HEK293 (cell line): ENCODE data around the gene PNCK.

ENCODE experiments used
- CTCF ChIA-PET: fragments of 350-600 bp; formaldehyde crosslinking; extraction: SDS; loops from one replicate; lab custom pipeline; 2021; ENCODE audit warnings: antibody characterized with exemption; lab: Yijun Ruan, JAX
- POLR2A ChIA-PET: fragments of 300-600 bp; formaldehyde crosslinking; extraction: SDS; loops from one replicate; lab custom pipeline; 2020; ENCODE audit warnings: antibody characterized with exemption, inconsistent platforms; lab: Yijun Ruan, JAX
- H3K27ac ChIP-seq: fragments of 200-500 bp; sonication (Bioruptor generic); 2 replicates; pipeline ENCODE4 v1.5.1; 2014; ENCODE audit warnings: low read depth, low read length, control low read depth, inconsistent platforms; ENCODE audit errors: extremely low read depth
- H3K36me3 ChIP-seq, 2 experiments: fragments of 200-500 bp in 1 of 2; sonication (Bioruptor generic) in 1 of 2; 1 replicate in 1 of 2; 2 replicates in 1 of 2; pipeline ENCODE4 v1.5.1; 2014 to 2017; ENCODE audit warnings: inconsistent platforms in 2 of 2, low read length in 2 of 2; ENCODE audit not compliant: control insufficient read depth in 2 of 2, insufficient read depth in 1 of 2
- H3K4me1 ChIP-seq: fragments of 200-500 bp; sonication (Bioruptor generic); 2 replicates; pipeline ENCODE4 v1.5.1; 2014; ENCODE audit warnings: mild to moderate bottlenecking, low read length, inconsistent platforms; ENCODE audit not compliant: control insufficient read depth, insufficient read depth
- H3K4me3 ChIP-seq: 2 replicates; pipeline ENCODE4 v1.5.1; 2011; ENCODE audit warnings: low read depth, mild to moderate bottlenecking, control low read depth, low read length, moderate library complexity
- H3K9me3 ChIP-seq: fragments of 200-500 bp; sonication (Bioruptor generic); 2 replicates; pipeline ENCODE4 v1.5.1; 2014; ENCODE audit warnings: low read depth, low read length, inconsistent platforms; ENCODE audit not compliant: control insufficient read depth, insufficient read depth
- BCL11A ChIP-seq: fragments of 450-650 bp; formaldehyde crosslinking; IDR thresholded peaks from 2 replicates; pipeline ENCODE4 v1.5.1; 2016; ENCODE audit warnings: low read depth, missing biosample characterization, missing genetic modification characterization
- IKZF3 ChIP-seq: fragments of 450-650 bp; IDR thresholded peaks from 2 replicates; pipeline ENCODE4 v1.5.0; 2018; ENCODE audit warnings: missing biosample characterization, mild to moderate bottlenecking, missing genetic modification characterization, moderate library complexity
- OSR2 ChIP-seq: fragments of 450-650 bp; formaldehyde crosslinking; IDR thresholded peaks from 2 replicates; pipeline ENCODE4 v1.5.1; 2016; ENCODE audit warnings: missing biosample characterization, missing genetic modification characterization
- ZBTB26 ChIP-seq: fragments of 450-650 bp; formaldehyde crosslinking; optimal IDR thresholded peaks from 2 replicates; pipeline ENCODE3; 2016; ENCODE audit warnings: missing biosample characterization, mild to moderate bottlenecking, missing genetic modification characterization
- ZBTB6 ChIP-seq: fragments of 450-650 bp; formaldehyde crosslinking; IDR thresholded peaks from 2 replicates; pipeline ENCODE4 v1.5.1; 2017; ENCODE audit warnings: missing biosample characterization, missing genetic modification characterization
- ZFHX2 ChIP-seq: fragments of 450-650 bp; formaldehyde crosslinking; conservative IDR thresholded peaks from 2 replicates; pipeline ENCODE4 v1.5.1; 2016; ENCODE audit warnings: missing biosample characterization, missing genetic modification characterization
- ZNF146 ChIP-seq: fragments of 450-650 bp; formaldehyde crosslinking; IDR thresholded peaks from 2 replicates; pipeline ENCODE4 v1.5.1; 2016; ENCODE audit warnings: missing biosample characterization, missing genetic modification characterization
- ZNF211 ChIP-seq: fragments of 450-650 bp; formaldehyde crosslinking; IDR thresholded peaks from 2 replicates; pipeline ENCODE4 v1.5.1; 2016; ENCODE audit warnings: low read depth, missing biosample characterization, missing genetic modification characterization
- ZNF26 ChIP-seq: fragments of 450-650 bp; formaldehyde crosslinking; IDR thresholded peaks from 2 replicates; pipeline ENCODE4 v1.5.1; 2016; ENCODE audit warnings: missing biosample characterization, missing genetic modification characterization
- ZNF302 ChIP-seq: fragments of 450-650 bp; formaldehyde crosslinking; IDR thresholded peaks from 2 replicates; pipeline ENCODE4 v1.5.1; 2016; ENCODE audit warnings: missing biosample characterization, missing genetic modification characterization, low read depth
- ZNF404 ChIP-seq: fragments of 450-650 bp; formaldehyde crosslinking; IDR thresholded peaks from 2 replicates; pipeline ENCODE4 v1.5.1; 2017; ENCODE audit warnings: missing biosample characterization, missing genetic modification characterization
- ZNF521 ChIP-seq: fragments of 450-650 bp; formaldehyde crosslinking; IDR thresholded peaks from 2 replicates; pipeline ENCODE4 v1.5.1; 2017; ENCODE audit warnings: missing biosample characterization, mild to moderate bottlenecking, missing genetic modification characterization
- ZNF707 ChIP-seq: fragments of 450-650 bp; formaldehyde crosslinking; IDR thresholded peaks from 2 replicates; pipeline ENCODE4 v1.5.1; 2016; ENCODE audit warnings: missing biosample characterization, missing genetic modification characterization
- ZSCAN30 ChIP-seq: fragments of 450-650 bp; IDR thresholded peaks from 2 replicates; pipeline ENCODE4 v1.5.1; 2018; ENCODE audit warnings: missing biosample characterization, mild to moderate bottlenecking, missing genetic modification characterization, moderate library complexity
- TF ChIP-seq, protein P1 (sequence below): fragments of 450-650 bp; formaldehyde crosslinking; conservative IDR thresholded peaks from 2 replicates; pipeline ENCODE4 v1.5.1; 2016; ENCODE audit warnings: low read depth, missing biosample characterization, missing genetic modification characterization

PNCK gene

GRCh38 chrX:153622661-153623309 lies 50.8 kb downstream of the PNCK start:
- ChIA-PET POLR2A (no interaction called here), CTCF (interaction anchor here (1.3 to 2.0 kb wide), 3 partner anchors 14 to 84 kb away, joined by 5 to 10 read pairs (median 5); no protein-coding TSS in a partner anchor)
- H3K4me3 ChIP-seq, result no peak overlapping the region

More at GRCh38 chrX:153622661-153623309, 50.8 kb downstream of the PNCK start:
- TF ChIP-seq ZNF707, result no peak
- no peak for TF ChIP-seq OSR2 (tag by site-specific recombination)
- TF ChIP-seq ZNF211 (tag by site-specific recombination), result no peak
- no peak for TF ChIP-seq BCL11A (tag by site-specific recombination)
- no peak for TF ChIP-seq ZSCAN30 (tag by site-specific recombination)
- TF ChIP-seq ZNF26 (tag by site-specific recombination), result no peak
- no peak for TF ChIP-seq ZNF521 (tag by site-specific recombination)
- no peak for TF ChIP-seq ZFHX2
- TF ChIP-seq ZNF146 (tag by site-specific recombination), result no peak
- no peak for TF ChIP-seq ZBTB6 (tag by site-specific recombination)
- no peak for TF ChIP-seq ZBTB26 (tag by site-specific recombination)
- TF ChIP-seq, protein P1, sequence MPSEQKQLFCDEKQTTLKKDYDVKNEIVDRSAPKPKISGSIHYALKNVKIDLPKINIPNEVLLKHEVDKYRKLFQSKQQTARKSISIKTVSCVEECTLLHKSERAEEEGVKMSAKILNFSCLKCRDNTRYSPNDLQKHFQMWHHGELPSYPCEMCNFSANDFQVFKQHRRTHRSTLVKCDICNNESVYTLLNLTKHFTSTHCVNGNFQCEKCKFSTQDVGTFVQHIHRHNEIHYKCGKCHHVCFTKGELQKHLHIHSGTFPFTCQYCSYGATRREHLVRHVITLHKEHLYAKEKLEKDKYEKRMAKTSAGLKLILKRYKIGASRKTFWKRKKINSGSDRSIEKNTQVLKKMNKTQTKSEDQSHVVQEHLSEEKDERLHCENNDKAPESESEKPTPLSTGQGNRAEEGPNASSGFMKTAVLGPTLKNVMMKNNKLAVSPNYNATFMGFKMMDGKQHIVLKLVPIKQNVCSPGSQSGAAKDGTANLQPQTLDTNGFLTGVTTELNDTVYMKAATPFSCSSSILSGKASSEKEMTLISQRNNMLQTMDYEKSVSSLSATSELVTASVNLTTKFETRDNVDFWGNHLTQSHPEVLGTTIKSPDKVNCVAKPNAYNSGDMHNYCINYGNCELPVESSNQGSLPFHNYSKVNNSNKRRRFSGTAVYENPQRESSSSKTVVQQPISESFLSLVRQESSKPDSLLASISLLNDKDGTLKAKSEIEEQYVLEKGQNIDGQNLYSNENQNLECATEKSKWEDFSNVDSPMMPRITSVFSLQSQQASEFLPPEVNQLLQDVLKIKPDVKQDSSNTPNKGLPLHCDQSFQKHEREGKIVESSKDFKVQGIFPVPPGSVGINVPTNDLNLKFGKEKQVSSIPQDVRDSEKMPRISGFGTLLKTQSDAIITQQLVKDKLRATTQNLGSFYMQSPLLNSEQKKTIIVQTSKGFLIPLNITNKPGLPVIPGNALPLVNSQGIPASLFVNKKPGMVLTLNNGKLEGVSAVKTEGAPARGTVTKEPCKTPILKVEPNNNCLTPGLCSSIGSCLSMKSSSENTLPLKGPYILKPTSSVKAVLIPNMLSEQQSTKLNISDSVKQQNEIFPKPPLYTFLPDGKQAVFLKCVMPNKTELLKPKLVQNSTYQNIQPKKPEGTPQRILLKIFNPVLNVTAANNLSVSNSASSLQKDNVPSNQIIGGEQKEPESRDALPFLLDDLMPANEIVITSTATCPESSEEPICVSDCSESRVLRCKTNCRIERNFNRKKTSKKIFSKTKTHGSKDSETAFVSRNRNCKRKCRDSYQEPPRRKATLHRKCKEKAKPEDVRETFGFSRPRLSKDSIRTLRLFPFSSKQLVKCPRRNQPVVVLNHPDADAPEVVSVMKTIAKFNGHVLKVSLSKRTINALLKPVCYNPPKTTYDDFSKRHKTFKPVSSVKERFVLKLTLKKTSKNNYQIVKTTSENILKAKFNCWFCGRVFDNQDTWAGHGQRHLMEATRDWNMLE (tag by site-specific recombination), result no peak
- TF ChIP-seq IKZF3 (tag by site-specific recombination), result no peak
- TF ChIP-seq ZNF302 (tag by site-specific recombination), result no peak
- no peak for TF ChIP-seq ZNF404 (tag by site-specific recombination)
- TF ChIP-seq, all 188 proteins: peak for 0
- Histone ChIP-seq H3K27ac (no peak overlapping the region), H3K9me3 (no peaks in the 10 kb centered on the region), H3K36me3 (no peaks in the 10 kb centered on the region), H3K4me1 (no peaks in the 10 kb centered on the region)
